HG02571 (cell line): ENCODE results near the gene KLHL30.
"Not testable (repeated sequence)": the region's sequence is repeated elsewhere in the genome, so short reads cannot be mapped to it uniquely, and the experiment has no call there.

ENCODE experiments used
- ATAC-seq: cut with Tn5 transposase; IDR thresholded peaks from one replicate; pipeline ENCODE4 v1.9.1; 2021; ENCODE audit warnings: mild to moderate bottlenecking, moderate library complexity; ENCODE audit not compliant: unreplicated experiment

The KLHL30 gene

GRCh38 chr2:238101891-238102841 is 36.3 kb upstream of the KLHL30 start:
- ATAC-seq: no peak

- no peak for ATAC-seq
These were observed 35.6 kb upstream of the KLHL30 start for GRCh38 chr2:238102865-238103264.

- ATAC-seq: no peak
These were observed 34.8 kb upstream of the KLHL30 start for GRCh38 chr2:238103465-238104225.

GRCh38 chr2:238104226-238104690 is 34.2 kb upstream of the KLHL30 start:
- no peak for ATAC-seq

- no peak for ATAC-seq
These were observed 33.6 kb upstream of the KLHL30 start for GRCh38 chr2:238104691-238105371.

GRCh38 chr2:238105506-238106338 is 32.7 kb upstream of the KLHL30 start:
- no peak for ATAC-seq

DNA sequence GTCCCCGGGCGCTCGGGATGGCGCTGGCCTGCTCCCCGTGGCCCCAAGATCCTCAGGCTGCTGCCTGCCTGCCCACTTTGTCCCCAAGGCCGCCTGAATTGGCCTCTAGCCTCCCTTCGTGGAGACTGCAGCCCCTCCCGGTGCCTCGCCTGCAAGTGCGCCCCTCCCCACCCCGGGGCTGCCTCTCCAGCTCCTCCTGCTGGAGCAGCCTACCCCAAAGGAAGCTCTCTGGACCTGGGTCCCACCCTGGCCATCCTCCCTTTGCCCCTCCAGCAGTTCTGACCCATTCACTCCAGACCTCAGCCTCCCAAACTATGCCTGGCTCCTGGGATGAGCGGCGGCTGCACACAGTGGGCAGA is 32.1 kb upstream of the KLHL30 start:
- no peak for ATAC-seq

DNA sequence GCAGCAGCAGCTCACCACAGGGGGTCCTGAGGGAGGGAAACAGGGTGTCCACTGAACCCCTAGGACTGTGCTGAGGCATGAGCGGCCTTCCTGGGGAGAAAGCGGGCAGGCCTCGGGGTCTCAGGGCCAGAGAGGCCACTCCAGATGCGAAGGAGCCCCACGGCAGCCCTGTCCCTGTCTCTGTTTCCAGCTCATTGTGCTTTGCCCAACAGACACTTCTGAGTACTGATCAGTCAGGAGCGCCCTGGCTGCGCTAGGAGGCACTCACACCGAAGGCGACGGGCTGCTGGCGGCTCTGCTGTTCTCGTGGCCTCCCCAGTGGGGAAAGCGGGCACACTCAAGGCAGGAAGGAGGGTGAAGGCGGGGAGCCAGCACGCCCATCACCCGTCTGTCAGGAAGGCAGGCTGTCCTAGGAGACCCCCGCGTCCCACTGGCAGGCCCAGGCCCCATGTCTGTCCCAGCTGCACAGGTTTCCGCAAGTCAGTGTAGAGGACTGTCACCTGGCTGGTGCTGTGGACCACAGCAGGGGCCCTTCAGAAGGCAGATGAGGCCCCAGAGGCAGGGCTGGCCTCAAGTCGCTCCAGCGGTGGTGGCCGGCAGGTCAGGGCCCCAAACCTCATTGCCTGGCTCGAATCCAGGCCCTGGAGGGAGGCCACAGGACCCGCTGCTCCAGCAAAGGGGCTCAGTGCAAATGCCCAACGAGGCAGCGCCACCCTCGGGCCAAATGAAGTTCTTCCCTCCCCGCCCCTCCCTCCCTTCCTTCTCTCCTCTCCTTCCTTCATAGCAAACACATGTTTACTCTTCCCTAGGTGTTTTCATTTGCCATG is 31.6 kb upstream of the KLHL30 start:
- ATAC-seq: no peak

- ATAC-seq: no peak
These were observed 30.7 kb upstream of the KLHL30 start for GRCh38 chr2:238107525-238108422.

- ATAC-seq: peak; percentile 53
These were observed 29.9 kb upstream of the KLHL30 start for GRCh38 chr2:238108423-238109183.

GRCh38 chr2:238113611-238114010 is 24.9 kb upstream of the KLHL30 start:
- no peak for ATAC-seq

- ATAC-seq: no peak
These were observed 24.1 kb upstream of the KLHL30 start for GRCh38 chr2:238114331-238114841.

DNA sequence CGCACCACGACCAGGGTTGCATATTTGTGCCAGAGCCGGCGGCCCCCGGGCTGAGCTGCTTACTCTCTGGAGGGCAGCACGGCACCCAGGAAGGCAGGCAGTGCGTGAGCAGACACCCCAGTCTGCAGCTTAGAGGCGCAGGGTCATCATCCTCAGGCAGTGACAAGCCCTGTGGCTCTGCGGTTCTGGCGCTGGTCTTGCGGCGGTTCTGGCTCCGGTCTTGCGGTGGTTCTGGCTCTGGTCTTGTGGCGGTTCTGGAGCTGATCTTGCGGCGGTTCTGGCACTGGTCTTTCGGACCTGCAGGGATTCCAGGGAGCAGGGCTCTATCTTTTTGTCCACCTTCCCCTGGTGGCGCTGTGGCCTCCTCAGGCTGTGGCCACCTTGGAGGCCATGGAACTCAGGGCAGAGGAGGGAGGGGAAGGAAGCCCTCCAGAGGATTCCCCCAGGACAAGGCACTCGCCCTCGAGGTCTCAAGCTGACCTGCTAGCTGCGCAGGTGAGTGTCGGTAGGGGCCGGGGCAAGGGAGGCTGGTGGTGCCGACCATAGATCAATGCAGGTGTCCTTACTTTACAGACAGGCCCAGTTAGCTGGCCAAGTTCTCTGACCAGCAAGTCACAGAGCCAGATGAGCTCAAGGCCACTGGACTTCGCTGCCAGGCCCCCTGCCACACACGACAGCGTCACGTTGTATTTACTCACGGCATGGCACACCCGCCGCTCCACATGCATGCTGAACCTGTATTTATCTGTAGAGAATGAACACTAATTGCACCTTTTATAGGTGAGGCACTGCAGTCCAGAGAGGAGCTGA is 23.4 kb upstream of the KLHL30 start:
- ATAC-seq: no peak

- ATAC-seq: not testable (repeated sequence)
These were observed 22.8 kb upstream of the KLHL30 start for GRCh38 chr2:238115709-238116108.

DNA sequence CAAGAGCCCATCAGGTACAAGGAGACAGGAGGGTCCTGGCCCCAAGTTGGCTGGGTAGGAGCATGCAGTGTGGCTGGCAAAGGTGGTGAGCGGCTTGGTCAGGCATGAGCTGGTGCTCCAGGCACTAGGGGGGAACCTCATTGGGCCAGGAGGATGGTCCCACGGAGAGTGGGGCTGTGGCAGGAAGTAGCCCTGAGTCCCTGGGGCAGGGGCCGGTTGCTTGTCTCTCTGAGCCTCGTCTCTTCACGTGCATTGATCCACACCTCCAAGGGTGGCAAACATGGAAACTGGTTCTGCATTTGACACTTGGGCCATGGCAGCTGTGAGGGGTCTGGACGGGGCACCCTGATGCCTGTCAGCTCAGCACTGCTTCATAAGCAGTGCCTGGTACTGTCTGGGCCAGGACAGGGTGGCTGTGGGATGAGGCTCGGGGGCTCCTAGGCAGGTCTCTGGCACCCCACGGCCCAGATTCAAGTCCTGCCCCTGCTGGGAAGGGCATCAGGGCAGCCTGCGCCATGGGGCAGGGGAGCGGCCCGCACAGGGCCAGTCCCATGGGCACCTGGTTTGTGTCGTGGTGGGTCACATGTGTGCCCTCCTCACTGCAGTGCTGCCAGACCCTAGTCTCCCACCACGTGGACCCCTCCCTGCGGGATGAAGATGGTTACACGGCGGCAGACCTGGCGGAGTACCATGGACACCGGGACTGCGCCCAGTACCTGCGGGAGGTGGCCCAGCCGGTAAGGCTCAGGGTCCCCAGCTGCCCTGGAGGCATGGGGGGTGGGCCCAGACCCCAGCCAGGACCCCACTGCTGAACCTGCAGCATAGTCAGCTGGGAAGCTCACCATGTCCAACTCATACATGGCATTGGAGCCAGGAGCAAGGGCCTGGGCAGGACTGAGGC is 21.9 kb upstream of the KLHL30 start:
- ATAC-seq: no peak
